B cell (primary cell): ENCODE measurements around the gene CCDC107. TPM values are rescaled to one million over a fixed set of nuclear protein-coding genes. Genes with fewer than 3 reads are reported as not detected.
A peak's percentile ranks its signal among the peaks of the same experiment; 100 is the strongest.

Source experiments
- ATAC-seq: fragments of 200-7000 bp; cut with Tn5 transposase; one replicate; pipeline ENCODE4 v1.10.0; 2021; ENCODE audit warnings: low read depth, mild to moderate bottlenecking, moderate number of reproducible peaks, moderate library complexity
- CTCF ChIA-PET: fragments of 350-600 bp; sonication (Branson Sonifier 250); formaldehyde crosslinking; loops from one replicate; lab custom pipeline; 2021; ENCODE audit warnings: antibody characterized with exemption, inconsistent platforms; lab: Charles Lee
- POLR2A ChIA-PET: fragments of 350-600 bp; sonication (Branson Sonifier 250); formaldehyde crosslinking; loops from one replicate; lab custom pipeline; 2021; ENCODE audit warnings: antibody characterized with exemption; lab: Charles Lee
- DNase-seq: peaks from one replicate; pipeline ENCODE4 v3.0.0; 2013
- H2AFZ ChIP-seq: 2 replicates; pipeline ENCODE4 v1.6.1; 2012; ENCODE audit warnings: mild to moderate bottlenecking, low read depth, low read length; ENCODE audit not compliant: insufficient read depth, poor library complexity, severe bottlenecking
- H3K27ac ChIP-seq, 2 donors: 1 replicate in 1 of 2; 2 replicates in 1 of 2; pipeline ENCODE4 v1.5.1; 2012 to 2013; ENCODE audit warnings: low read length in 2 of 2, mild to moderate bottlenecking in 2 of 2, moderate library complexity in 1 of 2
- H3K27me3 ChIP-seq, 4 experiments: fragments of 200-600 bp in 1 of 4; sonication (generic) in 1 of 4; replicated peaks in 1 of 4; 1 replicate in 2 of 4; 2 replicates in 2 of 4; pipeline versions ENCODE4 v1.6.1 to v1.7.0; 2013 to 2016; ENCODE audit warnings: low read length in 3 of 4, mild to moderate bottlenecking in 2 of 4, mixed read lengths in 1 of 4, moderate library complexity in 1 of 4; ENCODE audit not compliant: insufficient read depth in 4 of 4, control insufficient read depth in 3 of 4; ENCODE audit errors: control extremely low read depth in 1 of 4
- H3K36me3 ChIP-seq, 2 experiments: replicated peaks in 1 of 2; 1 replicate in 1 of 2; 2 replicates in 1 of 2; pipeline versions ENCODE4 v1.6.1 to v1.7.1; 2013; ENCODE audit warnings: low read length in 1 of 2; ENCODE audit not compliant: insufficient read depth in 2 of 2, control insufficient read depth in 1 of 2; ENCODE audit errors: control extremely low read depth in 1 of 2, extremely low read depth in 1 of 2
- H3K4me1 ChIP-seq, 2 donors: fragments of 200-600 bp in 1 of 2; sonication (generic) in 1 of 2; 1 replicate in 1 of 2; 2 replicates in 1 of 2; pipeline versions ENCODE4 v1.5.1 to v1.6.1; 2013 to 2017; ENCODE audit warnings: low read length in 2 of 2; ENCODE audit not compliant: control insufficient read depth in 2 of 2, insufficient read depth in 2 of 2
- H3K4me2 ChIP-seq: replicated peaks from 2 replicates; pipeline ENCODE3; 2012; ENCODE audit warnings: mild to moderate bottlenecking, low read depth, low read length; ENCODE audit not compliant: poor library complexity, severe bottlenecking
- H3K4me3 ChIP-seq, 5 experiments: fragments of 200-600 bp in 1 of 5; sonication (generic) in 1 of 5; 1 replicate in 3 of 5; 2 replicates in 2 of 5; pipeline versions ENCODE4 v1.5.1 to v1.7.0; 2011 to 2016; ENCODE audit warnings: low read length in 4 of 5, mild to moderate bottlenecking in 4 of 5, low read depth in 2 of 5, control low read depth in 1 of 5, moderate library complexity in 1 of 5; ENCODE audit not compliant: insufficient read depth in 1 of 5; ENCODE audit errors: control extremely low read depth in 1 of 5, extremely low read depth in 1 of 5
- H3K79me2 ChIP-seq: fragments of 200-600 bp; sonication (generic); one replicate; pipeline ENCODE4 v1.6.0; 2016; ENCODE audit warnings: low read length; ENCODE audit not compliant: control insufficient read depth, insufficient read depth
- H3K9ac ChIP-seq: fragments of 200-600 bp; sonication (generic); 2 replicates; pipeline ENCODE4 v1.6.1; 2017; ENCODE audit warnings: mild to moderate bottlenecking, low read length, moderate library complexity
- H3K9me3 ChIP-seq, 3 donors: one replicate each; pipeline versions ENCODE4 v1.6.1 to v1.7.1; 2013; ENCODE audit warnings: low read length in 2 of 3; ENCODE audit not compliant: control insufficient read depth in 2 of 3, insufficient read depth in 1 of 3; ENCODE audit errors: control extremely low read depth in 1 of 3
- H4K20me1 ChIP-seq: 2 replicates; pipeline ENCODE4 v1.6.0; 2012; ENCODE audit warnings: mild to moderate bottlenecking, low read length; ENCODE audit not compliant: insufficient read depth, control insufficient read depth, poor library complexity, severe bottlenecking
- H3K27ac Mint-ChIP-seq: one replicate; pipeline ENCODE4 v1.8.0; 2021; ENCODE audit warnings: mixed read lengths
- H3K27me3 Mint-ChIP-seq: one replicate; pipeline ENCODE4 v1.8.0; 2021; ENCODE audit warnings: mixed read lengths
- H3K4me1 Mint-ChIP-seq: one replicate; pipeline ENCODE4 v1.8.0; 2021; ENCODE audit warnings: mixed read lengths
- H3K4me3 Mint-ChIP-seq: one replicate; pipeline ENCODE4 v1.8.0; 2021; ENCODE audit warnings: mixed read lengths
- H3K9me3 Mint-ChIP-seq: one replicate; pipeline ENCODE4 v1.8.0; 2022; ENCODE audit warnings: mixed read lengths; ENCODE audit not compliant: insufficient read depth
- CTCF ChIP-seq: fragments of 200-600 bp; IDR thresholded peaks from one replicate; pipeline ENCODE4 v1.8.0; 2022; ENCODE audit warnings: antibody characterized with exemption, mild to moderate bottlenecking
- EZH2 ChIP-seq: IDR thresholded peaks from 2 replicates; pipeline ENCODE4 v1.6.1; 2012; ENCODE audit warnings: borderline replicate concordance, low read depth, mild to moderate bottlenecking, moderate library complexity, low read length; ENCODE audit not compliant: insufficient read depth, poor library complexity, severe bottlenecking
- WGBS: methylation state at CpG from one replicate; pipeline ENCODE4 v1.1.5; 2013; ENCODE audit warnings: missing lambda C conversion rate; ENCODE audit not compliant: insufficient coverage; 5-methylcytosine and 5-hydroxymethylcytosine counted together
- intact Hi-C: fragments of 100-400 bp; cut with micrococcal nuclease; formaldehyde crosslinking; loops from one replicate; pipeline ENCODE4 v1.10.0; 2022
- polyA plus RNA-seq: library from polyadenylated mRNA; depleted of rRNA; stranded (reverse); fragments of >200 nt; gene quantifications from 2 replicates; pipeline ENCODE4 v1.2.3, GENCODE V29; 2012
- total RNA-seq, 2 donors: library from RNA; stranded (reverse); fragments of 120-200 nt in 1 of 2; gene quantifications; 1 replicate in 1 of 2; 2 replicates in 1 of 2; pipeline versions ENCODE4 v1.2.3 to v1.2.4, GENCODE V29; 2013 to 2022

CCDC107 gene
- total and polyA plus RNA-seq, 2 donors (not counting 1 experiment from before 2014, with no cell fraction given), result 22.5 to 33.8 TPM

GRCh38 chr9:35628389-35628991 is 29.6 kb upstream of the CCDC107 start:
- H3K4me3 ChIP-seq, result no peak overlapping the region
- intact Hi-C loops, result no loop called here
- Mint-ChIP-seq H3K9me3 (no peaks in the 10 kb centered on the region), H3K27me3 (no peaks in the 10 kb centered on the region), H3K4me3 (no peak overlapping the region), H3K4me1 (peaks cover 37% of the 10 kb centered on the region), H3K27ac (peak overlapping the region; percentile 10)
- TF ChIP-seq EZH2, result no peak
- TF ChIP-seq CTCF, result no peak
- ChIA-PET CTCF (interaction anchor here (0.7 to 3.0 kb wide), 7 partner anchors 8 to 68 kb away, joined by 3 to 21 read pairs (median 4); no protein-coding TSS in a partner anchor), POLR2A (interaction anchor here (0.6 to 1.8 kb wide), 4 partner anchors 9 to 99 kb away, joined by 3 to 9 read pairs (median 4); no protein-coding TSS in a partner anchor)
- H3K4me1 ChIP-seq, result peaks cover 14 to 16% of the 10 kb centered on the region in 2 donors
- no peaks in the 10 kb centered on the region for H3K36me3 ChIP-seq
- H4K20me1 ChIP-seq, result no peaks in the 10 kb centered on the region
- no peak overlapping the region for H2AFZ ChIP-seq
- DNase-seq (no peak), ATAC-seq (no peak)
- WGBS, result 99% methylated on average over 6 of the region's 6 CpGs
- H3K9me3 ChIP-seq, result no peaks in the 10 kb centered on the region
- H3K27ac ChIP-seq, result no peak overlapping the region
- H3K79me2 ChIP-seq, result peaks cover 6% of the 10 kb centered on the region
- H3K4me2 ChIP-seq, result no peak overlapping the region
- no peak overlapping the region for H3K9ac ChIP-seq
- no peaks in the 10 kb centered on the region for H3K27me3 ChIP-seq

- H3K36me3 ChIP-seq, result no peaks in the 10 kb centered on the region
- no peak overlapping the region for H2AFZ ChIP-seq
- H3K27me3 ChIP-seq, result no peaks in the 10 kb centered on the region
- no peaks in the 10 kb centered on the region for H3K27me3 Mint-ChIP-seq
- POLR2A ChIA-PET, result interaction anchor here (0.7 to 1.8 kb wide), 2 partner anchors 10 to 98 kb away, joined by 4 to 9 read pairs; no protein-coding TSS in a partner anchor
- H3K4me3 Mint-ChIP-seq, result no peak overlapping the region
- H3K4me3 ChIP-seq, result no peak overlapping the region
- 100% methylated on average over 5 of the region's 5 CpGs for WGBS
- H4K20me1 ChIP-seq, result no peaks in the 10 kb centered on the region
- H3K4me1 ChIP-seq, result peaks cover 22 to 24% of the 10 kb centered on the region in 2 donors
- no peak overlapping the region for H3K27ac Mint-ChIP-seq
- DNase-seq (no peak), ATAC-seq (no peak)
- no peak overlapping the region for H3K4me2 ChIP-seq
- peaks cover 46% of the 10 kb centered on the region for H3K4me1 Mint-ChIP-seq
- H3K79me2 ChIP-seq, result peaks cover 9% of the 10 kb centered on the region
- no peak overlapping the region for H3K9ac ChIP-seq
- no peaks in the 10 kb centered on the region for H3K9me3 Mint-ChIP-seq
- intact Hi-C loops, result no loop called here
- H3K27ac ChIP-seq, result no peak overlapping the region
- no peaks in the 10 kb centered on the region for H3K9me3 ChIP-seq
- TF ChIP-seq CTCF (no peak), EZH2 (no peak)
- CTCF ChIA-PET, result interaction anchor here (0.7 to 3.0 kb wide), 4 partner anchors 9 to 60 kb away, joined by 3 to 21 read pairs (median 4); partner anchors contain the start of gene TPM2
Observed at GRCh38 chr9:35629597-35629996, 28.5 kb upstream of the CCDC107 start.
